Renal cortex interstitium (tissue), 11 donors: ENCODE data around the gene PRSS33. TPM values are rescaled to one million over a fixed set of nuclear protein-coding genes. Genes with fewer than 3 reads are reported as not detected.

ENCODE experiments used
- DNase-seq, 11 donors: peaks; one replicate each; pipeline ENCODE4 v3.0.0-alpha.2; 2013; ENCODE audit warnings: low read depth in 9 of 11, low spot score in 4 of 11; ENCODE audit errors: extremely low read depth in 1 of 11
- polyA plus RNA-seq, 3 donors: library from polyadenylated mRNA; unstranded; fragments of 120-200 nt; gene quantifications; one replicate each; pipeline ENCODE4 v1.2.1, GENCODE V29; 2013; ENCODE audit not compliant: insufficient read length in 3 of 3

Gene PRSS33
- polyA plus RNA-seq, 3 donors = 0.22 to 0.24 TPM; not detected in 1

DNA sequence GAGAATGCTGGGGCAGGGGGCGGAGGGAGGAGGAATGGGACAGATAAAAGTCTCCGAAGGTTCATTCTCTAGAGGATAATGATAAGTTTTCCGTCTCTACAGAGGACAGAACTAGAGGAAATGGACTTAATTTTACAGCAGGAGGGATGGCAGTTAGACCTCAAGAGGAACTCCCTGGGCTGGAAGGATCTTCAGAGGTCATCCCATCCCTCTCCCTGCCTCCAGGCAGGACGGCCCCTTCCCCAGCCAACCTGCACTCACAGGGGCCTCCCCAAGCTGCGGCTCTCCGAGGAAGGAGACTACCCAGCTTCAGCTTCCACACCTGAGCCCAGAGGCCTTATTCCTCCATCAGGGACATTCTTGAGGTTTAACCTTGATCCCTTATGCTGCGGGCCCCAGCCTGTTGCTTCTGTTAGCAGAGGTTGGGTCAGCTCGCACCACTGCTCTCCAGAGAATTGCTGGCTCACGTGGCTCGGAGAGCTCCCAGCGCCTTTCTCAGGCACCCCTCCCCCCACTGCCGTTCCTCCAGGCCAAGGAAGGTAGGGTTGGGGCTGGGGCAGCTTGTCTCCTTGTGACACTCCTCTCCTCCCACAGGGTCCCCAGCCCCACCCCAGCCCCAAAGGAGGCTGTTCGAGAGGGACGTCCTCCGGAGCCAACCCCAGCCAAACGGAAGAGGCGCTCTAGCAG lies 18.8 kb downstream of the PRSS33 start:
- no peak for DNase-seq

- no peak for DNase-seq
Observed at GRCh38 chr16:2767891-2768290, 19.5 kb downstream of the PRSS33 start.

DNA sequence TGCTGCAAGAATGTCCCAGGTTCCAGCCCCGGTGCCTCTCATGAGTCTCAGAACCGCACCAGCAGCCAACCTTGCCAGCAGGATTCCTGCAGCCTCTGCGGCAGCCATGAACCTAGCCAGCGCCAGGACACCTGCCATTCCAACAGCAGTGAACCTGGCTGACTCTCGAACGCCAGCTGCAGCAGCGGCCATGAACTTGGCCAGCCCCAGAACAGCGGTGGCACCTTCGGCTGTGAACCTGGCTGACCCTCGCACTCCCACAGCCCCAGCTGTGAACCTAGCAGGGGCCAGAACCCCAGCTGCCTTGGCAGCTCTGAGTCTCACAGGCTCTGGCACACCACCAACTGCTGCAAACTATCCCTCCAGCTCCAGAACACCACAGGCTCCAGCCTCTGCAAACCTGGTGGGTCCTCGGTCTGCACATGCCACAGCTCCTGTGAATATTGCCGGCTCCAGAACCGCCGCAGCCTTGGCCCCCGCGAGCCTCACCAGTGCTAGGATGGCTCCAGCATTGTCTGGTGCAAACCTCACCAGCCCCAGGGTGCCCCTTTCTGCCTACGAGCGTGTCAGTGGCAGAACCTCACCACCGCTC lies 20.1 kb downstream of the PRSS33 start:
- DNase-seq = no peak

- no peak for DNase-seq
Observed at GRCh38 chr16:2766430-2767139, 20.8 kb downstream of the PRSS33 start.

GRCh38 chr16:2765462-2766404 lies 21.6 kb downstream of the PRSS33 start:
- no peak for DNase-seq

- no peak for DNase-seq
Observed at GRCh38 chr16:2764718-2765117, 22.6 kb downstream of the PRSS33 start.

DNA sequence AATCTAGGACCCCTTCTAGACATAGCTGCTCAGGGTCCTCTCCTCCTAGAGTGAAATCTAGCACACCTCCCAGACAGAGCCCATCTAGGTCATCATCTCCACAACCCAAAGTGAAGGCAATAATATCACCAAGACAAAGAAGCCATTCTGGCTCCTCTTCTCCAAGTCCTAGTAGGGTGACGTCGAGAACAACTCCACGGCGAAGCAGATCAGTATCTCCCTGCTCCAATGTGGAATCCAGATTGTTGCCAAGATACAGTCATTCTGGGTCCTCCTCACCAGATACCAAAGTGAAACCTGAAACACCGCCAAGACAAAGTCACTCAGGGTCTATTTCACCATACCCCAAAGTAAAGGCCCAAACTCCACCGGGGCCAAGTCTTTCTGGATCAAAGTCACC lies 24.2 kb downstream of the PRSS33 start:
- no peak for DNase-seq

DNA sequence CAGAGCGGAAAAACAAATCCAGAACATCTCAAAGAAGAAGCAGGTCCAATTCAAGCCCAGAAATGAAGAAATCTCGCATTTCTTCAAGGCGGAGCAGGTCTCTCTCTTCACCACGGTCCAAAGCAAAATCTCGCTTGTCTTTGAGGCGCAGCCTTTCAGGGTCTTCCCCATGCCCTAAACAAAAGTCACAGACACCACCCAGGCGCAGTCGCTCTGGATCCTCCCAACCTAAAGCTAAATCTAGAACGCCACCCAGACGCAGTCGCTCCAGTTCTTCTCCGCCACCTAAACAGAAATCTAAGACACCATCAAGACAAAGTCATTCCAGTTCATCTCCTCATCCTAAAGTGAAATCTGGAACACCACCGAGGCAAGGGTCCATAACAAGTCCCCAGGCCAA lies 24.6 kb downstream of the PRSS33 start:
- no peak for DNase-seq

- DNase-seq = no peak
Observed at GRCh38 chr16:2761886-2762583, 25.3 kb downstream of the PRSS33 start.

GRCh38 chr16:2761472-2761871 lies 25.9 kb downstream of the PRSS33 start:
- no peak for DNase-seq

GRCh38 chr16:2757344-2757743 lies 30.0 kb downstream of the PRSS33 start:
- no peak for DNase-seq

DNA sequence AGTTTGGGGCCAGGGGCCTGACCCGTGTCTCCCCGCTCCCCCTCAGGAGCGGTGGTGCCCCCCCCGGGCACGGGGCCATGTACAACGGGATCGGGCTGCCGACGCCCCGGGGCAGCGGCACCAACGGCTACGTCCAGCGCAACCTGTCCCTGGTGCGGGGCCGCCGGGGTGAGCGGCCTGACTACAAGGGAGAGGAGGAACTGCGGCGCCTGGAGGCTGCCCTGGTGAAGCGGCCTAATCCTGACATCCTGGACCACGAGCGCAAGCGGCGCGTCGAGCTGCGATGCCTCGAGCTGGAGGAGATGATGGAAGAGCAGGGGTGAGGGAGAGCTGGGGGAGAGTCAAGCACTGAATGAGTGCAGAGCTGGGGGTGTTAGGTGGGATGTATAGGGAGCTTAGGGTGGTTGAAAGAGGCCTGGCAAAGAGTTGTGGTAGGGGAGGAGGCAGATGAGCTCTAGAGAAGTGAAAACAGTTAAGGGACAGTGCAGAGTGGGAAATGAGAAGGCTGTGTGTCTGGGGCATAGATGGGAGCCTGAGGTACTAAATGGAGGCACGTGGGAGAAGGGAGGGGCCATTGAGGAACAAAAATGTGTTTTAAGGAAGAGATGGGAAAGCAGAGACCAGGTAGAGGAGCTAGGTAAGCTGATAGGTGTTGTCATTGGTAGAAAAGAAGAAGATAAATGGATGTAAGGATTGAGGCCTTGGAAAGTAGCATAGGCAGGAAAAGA lies 30.9 kb downstream of the PRSS33 start:
- no peak for DNase-seq

DNA sequence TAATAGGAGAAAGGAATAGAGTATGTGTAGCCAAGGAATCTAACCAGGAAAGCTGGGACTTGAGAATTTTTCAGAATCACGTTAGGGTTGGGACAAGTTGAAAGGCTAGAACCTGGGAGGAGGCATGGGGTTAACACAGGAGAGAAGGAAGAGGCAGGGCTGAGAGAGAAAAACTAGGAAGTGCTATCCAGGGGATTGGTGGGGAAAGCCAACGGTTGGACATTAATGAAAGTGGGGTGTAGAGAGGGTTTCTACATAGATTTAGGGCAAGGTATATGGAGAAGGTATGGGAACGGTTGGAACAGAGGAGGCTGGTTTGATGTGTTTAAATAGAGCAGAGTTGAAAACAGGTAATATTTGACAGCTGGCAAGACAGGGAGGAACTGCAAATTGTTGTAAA lies 32.2 kb downstream of the PRSS33 start:
- DNase-seq = no peak

DNA sequence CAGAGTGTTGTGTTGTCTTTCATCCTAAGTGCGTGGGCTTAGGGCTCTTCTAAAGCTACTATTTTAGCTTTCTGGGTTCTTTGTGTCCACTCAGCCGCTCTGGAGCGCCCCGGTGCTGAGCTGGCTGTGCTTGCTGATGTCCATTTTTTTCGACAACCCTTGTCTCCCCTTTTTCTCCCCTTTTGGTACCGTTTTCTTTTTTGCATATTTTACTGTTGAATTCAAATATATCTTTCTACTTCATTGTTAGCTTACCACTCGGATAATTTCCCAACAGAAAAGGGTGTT lies 33.7 kb downstream of the PRSS33 start:
- DNase-seq = peak in 1 of 11 donors; percentile 12

GRCh38 chr16:2752850-2753732 lies 34.3 kb downstream of the PRSS33 start:
- DNase-seq = peak; percentile 51 to 79 (median 75)

DNA sequence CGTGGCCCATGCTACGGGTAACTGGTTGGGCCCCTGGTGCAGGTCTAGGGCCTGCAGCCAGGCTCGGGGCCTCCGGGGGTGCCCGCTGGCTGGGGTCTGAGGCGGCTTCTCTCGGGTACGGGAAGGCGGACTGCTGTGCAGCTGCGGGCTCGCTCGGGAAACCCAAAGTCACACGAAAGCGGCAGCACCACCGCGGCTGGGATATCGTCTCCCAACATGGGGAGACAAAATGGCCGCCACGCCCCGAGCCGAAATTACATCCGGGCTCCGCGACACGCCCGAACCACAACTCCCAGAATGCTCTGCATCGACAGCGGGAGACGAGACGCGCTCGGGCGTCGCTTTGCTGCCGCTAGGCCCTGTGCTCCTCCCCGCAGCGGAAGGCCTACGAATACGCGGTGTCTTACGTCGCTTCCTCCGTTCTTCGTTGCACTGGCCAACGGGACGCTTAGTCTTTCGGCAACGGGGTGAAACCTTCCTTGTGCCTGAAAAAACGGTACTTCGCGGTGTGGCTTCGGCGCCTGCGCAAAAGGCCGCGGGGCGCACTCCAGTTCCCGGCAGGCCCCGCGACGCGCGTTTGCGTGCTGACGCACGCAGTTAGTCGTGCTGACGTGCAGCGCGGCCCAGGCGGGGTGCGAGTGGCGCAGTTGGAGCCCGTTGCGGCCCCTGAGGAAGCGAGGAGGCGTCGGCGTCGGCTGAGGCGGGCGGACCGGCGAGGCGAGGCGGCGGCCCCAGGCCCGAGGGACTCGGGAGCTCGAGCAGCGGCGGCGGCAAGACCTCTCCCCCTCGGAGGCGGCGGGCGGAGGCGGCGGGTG lies 35.1 kb downstream of the PRSS33 start, which contains the start of gene SRRM2:
Gene SRRM2 (plus strand): TSS at position 604 of the 815 bp plus-strand sequence. CDS start 3,727 bp downstream, outside the sequence.
- DNase-seq = peak; percentile 93 to 98 (median 96)
